ENCODE results near the gene PLA2G4A. TPM values are rescaled to one million over a fixed set of nuclear protein-coding genes. Genes with fewer than 3 reads are reported as not detected.

PLA2G4A gene
- total RNA-seq, 1 donor from 2014 or later: 0.63 TPM

DNA sequence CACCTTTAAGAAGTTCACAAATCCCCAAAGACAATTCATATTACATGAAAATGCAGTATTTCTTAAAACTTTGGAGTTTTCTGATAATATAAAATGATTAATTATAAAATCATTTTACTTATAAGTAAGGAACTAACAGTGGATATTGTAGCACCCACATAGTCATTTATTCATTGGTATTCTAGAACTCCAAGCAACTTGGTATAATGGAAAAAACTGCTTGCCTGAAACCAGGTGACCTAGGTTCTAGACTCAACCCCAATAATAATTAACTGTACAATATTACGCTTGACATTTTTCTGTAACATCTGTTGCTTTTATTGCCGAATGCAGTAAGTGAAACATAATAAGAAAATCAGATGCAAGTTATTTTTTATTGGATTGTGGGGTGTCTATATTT is 2.4 kb downstream of the PLA2G4A start:
- ATAC-seq (no peak), DNase-seq (ENCODE audit: low spot score) (no peak)

DNA sequence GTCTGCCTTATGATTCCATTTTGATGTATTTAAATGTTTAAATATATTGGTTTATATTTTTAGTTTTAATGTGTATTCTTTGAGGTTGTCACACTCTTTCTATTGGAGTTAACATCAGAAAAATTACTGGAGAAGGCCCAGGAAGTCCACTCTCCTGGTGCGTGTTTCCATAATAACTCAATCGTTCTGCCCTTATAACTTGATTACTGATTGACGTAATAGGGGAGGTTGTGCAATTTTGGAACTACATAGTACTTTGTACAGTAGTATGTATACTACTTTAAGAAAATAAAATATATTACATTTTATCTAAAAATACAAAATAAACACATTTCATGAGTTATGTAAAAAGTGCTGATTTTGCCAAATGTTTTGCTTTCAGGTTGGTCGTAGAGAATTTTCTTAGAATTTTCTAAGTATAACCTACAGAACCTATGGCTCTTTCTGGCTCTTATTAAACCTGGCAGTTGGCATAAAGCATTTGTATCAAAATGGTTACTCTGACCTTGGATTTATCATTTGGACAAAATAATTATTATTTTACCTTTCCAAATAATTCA is 5.7 kb downstream of the PLA2G4A start:
- no peak for ATAC-seq
- DNase-seq (ENCODE audit: low spot score): no peak

DNA sequence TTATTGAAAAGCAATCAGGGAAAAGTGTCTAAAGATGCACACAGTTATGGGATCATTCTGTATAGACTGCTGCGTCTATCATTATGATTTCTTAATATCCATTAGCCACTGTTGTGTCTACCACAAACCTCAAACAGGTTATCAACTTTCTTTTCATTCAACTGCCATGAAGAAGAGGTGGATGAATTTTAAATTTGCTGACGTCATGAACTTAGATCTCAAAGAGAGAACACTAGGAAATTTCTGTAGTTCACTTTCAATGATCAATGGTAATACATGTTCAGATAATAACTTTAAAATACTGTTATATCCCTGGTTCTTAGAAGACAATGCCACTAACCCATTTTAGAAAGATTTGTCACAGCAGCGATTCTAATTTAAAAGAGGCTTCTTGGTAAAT is 6.7 kb downstream of the PLA2G4A start:
- ATAC-seq: no peak
- no peak for DNase-seq (ENCODE audit: low spot score)

DNA sequence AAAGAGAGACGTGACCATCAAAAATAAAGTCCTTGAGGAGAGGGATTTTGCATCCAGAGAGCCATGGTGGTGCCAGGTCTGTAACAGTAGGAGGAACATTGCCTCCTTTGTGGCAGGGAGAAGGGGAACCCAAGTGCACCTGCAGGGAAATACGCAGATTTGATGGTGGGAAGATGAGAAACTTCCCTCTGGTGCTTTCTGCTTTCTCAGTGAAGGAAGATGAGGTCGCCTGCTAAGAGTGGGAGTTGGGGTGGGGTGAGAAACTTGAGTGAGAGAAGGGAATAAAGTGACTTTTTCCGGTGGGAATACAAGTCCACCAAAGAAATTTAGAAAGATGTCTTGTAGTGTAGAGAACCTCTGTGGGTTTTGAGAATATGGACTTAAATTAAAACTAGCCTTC is 9.1 kb downstream of the PLA2G4A start:
- ATAC-seq: no peak
- DNase-seq (ENCODE audit: low spot score): no peak

DNA sequence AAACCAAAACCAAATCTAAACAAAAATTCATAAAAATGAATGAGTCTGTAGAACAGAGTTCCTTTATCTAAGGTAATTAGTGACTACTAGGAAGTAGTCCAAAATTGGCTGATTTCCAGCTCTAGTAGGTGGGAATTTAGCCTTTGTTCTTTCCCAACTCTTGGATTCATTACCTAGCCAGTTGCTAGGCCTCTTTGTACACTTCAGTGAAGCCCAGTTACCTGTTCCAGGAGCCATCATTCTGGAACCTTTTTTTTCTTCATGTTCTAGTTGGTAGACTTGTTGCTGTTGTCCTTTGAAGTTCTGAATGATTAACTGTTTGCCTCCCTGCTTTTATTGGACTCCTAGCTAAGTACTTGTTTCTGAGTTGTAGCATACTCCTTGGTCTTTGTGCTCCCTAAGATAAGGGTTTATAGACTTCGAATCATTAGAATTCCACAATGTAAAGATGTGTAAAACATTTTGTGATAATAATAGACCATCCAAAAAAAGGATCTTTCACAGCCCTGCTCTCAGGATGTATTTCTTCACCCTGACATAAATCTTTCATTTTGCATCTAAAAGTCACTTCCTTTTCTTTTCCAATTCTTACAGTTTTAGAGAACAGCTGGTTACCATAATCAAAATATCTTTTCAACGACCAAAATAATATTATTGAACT is 9.8 kb downstream of the PLA2G4A start:
- DNase-seq (ENCODE audit: low spot score): no peak
- no peak for ATAC-seq

DNA sequence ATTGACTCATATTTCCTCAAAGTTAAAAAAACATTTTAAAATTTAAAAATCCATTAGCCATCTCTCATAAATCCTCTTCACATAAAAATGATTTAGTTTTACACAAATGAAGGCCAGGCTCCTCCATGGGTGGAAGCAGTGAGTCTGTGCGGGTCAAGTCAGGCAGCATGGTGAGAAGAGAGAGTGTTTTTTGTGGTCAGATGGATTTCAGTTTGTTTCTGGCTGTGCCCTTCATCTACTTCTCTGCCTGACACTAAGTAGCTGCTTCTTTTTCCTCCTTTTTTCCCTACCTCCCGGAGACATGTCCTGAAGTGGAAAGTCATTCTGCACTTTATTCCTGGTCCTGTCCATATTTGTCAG is 10.3 kb downstream of the PLA2G4A start:
- DNase-seq (ENCODE audit: low spot score) (no peak), ATAC-seq (no peak)

DNA sequence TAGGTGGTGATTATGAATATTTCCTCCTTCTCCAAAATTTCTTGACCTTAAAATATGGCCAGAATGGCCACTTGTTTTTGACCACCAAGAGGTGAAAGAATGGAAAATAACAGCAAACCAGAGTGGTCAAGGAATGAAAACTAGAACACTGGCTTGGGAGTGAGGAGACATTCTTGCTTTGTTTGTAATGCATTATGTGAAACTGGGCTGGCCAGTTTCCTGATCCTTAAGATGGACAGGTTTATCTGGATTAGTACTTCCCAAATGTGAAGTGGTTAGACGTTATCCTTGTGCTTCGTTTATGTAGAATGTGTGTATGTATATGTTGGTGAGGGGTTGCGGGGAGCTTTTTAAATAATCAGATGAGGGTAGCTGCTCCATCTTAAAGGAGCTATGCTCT is 12.8 kb downstream of the PLA2G4A start:
- DNase-seq (ENCODE audit: low spot score): no peak
- no peak for ATAC-seq

DNA sequence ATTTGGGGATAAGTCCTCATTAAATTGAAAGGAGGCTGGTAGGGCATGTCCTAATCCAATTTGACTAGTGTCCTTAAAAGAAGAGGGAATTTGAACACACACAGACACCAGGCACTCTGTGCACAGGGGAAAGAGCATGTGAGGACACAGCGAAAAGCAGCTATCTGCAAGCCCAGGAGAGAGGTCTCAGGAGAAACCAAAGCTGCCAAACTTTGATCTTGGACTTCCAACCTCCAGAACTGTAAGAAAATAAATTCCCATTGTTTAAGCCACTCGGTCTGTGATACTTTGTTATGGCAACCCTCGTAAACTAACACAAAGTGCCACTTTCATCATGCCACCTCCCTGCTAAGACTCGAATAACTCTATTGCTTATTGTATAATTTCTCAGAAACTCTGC is 13.8 kb downstream of the PLA2G4A start:
- no peak for DNase-seq (ENCODE audit: low spot score)
- ATAC-seq: no peak

DNA sequence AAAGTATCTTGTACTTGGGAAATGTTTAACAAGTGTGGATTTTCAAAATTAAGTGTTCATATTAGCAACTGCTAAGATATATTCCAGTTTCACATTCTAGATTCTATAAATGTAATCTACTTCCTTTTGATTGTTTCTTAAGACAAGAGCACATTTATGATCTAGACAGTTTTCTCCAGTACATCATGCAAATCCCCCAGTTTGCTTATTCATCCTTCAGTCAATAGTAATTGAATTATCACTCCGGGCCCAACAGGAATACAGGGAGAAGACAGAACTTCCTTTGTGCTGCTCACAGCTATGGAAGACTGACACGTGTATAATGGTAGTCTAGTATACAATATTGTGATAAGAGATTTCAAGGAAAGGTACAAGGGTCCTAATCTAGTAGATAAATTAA is 14.5 kb downstream of the PLA2G4A start:
- ATAC-seq (no peak), DNase-seq (ENCODE audit: low spot score) (no peak)

DNA sequence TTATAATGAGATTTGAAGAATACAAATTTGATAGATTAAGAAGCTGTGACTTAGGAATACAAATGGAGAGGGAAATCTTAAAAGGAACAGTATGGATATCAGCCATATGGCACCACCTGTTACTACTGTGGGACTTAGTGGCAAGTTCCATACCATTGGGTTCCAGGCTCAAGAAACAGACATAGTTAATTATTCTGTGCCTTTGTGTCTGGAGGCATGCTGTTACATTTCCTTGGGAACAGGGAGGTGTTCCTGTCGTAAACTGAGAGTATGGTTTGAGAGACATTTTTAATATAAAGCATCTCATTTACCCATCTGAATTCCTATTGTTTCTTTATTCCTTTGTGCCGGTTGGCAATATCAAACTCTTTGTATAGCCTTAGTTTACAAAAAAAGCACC is 15.2 kb downstream of the PLA2G4A start:
- no peak for DNase-seq (ENCODE audit: low spot score)
- ATAC-seq: no peak

DNA sequence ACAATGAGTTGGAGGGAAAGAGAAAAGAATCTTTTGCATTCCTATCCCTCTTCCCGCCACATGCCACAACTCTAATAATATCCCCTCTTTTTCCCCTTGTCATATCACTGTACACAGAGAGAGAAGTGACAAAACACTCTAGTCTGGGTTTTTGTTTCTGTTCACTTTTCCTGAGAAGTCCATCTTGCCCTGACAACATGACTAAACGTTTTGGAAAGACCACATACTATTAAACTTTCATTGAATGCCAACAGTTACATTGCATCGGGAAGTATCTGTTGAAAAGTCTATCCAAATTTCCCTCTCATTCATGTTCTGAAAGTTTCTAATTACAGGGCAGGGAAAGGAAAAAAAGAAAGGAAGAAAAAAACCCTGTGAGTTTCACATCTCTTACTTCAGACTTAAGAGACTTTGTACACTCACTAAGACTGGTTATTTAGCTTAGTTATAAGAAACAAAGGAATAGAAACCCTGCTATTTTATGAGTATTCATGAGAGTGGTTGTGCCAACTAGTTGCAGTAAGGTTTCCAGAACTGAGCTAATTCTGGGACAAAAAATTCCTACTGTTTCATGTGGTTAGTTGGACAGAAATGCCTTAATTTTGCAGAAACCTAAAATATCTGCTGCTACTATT is 16.9 kb downstream of the PLA2G4A start:
- DNase-seq (ENCODE audit: low spot score) (no peak), ATAC-seq (no peak)

DNA sequence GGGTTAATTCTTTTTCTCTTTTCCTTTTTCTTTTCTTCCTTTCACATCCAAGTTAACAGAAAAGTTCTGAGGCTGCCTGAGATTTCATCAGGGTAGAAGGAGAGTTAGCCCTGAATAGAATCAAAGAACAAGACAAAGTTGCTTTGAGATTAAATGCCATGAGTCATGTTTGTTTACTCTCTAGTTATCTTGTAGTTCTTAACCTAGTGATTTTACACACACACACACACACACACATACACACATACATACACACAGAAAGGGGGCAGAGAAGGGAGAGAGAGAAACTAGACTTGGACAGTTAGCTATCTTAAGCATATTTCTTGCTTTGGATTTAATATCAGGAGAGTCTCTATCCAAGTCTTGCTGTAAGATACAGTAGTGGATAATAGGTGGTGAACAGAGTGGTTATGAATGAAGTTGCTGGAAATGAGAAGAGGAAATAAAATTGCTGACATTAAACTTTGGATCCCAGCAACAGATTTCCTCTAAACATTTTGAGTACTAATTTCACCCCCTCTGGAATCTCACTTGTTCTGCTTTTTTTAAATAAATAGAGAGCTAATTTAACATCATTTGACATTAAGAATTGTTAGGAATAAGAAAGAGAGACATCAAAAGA is 19.9 kb downstream of the PLA2G4A start:
- ATAC-seq (no peak), DNase-seq (ENCODE audit: low spot score) (no peak)

DNA sequence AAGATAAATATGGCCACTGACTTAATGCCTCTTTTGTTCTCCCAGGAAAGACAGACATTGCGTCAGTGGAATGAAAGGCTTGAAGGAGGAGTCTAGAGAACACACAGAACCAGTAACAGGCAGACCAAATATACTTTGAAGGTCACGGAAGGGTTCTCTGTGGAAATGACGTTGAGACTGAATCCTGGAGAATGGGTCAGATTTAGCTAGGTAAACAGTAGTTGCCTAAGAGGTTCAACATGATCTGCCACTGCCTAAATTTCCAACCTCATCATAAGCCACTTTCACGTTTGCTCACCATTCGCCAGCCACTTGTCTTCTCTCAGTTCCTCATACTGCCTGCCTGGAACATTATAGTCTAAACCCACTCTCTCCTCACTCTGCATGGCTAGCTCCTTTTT is 20.5 kb downstream of the PLA2G4A start:
- ATAC-seq: peak; percentile 22

DNA sequence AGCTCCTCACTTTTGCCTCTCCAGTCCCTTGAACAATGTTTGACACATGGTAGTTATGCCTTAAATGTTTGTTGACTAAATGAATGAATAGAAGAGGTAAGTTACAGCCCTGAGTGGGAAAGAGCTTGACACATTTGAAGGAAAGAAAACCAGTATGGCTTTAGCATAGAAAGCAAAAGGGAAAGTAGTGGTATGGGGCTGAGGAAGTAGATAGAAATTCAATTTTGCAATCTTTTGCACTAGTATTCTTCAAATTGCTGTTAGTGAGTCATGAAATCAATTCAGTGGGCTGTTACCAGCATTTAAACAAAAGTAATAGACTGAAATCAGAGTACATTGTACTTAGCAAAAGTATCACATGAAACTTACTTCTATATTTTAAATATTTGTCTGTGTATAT is 21.1 kb downstream of the PLA2G4A start:
- no peak for ATAC-seq
- DNase-seq (ENCODE audit: low spot score): no peak

More for the DNA sequence above, 20.5 kb downstream of the PLA2G4A start:
- no peak for DNase-seq (ENCODE audit: low spot score)

DNA sequence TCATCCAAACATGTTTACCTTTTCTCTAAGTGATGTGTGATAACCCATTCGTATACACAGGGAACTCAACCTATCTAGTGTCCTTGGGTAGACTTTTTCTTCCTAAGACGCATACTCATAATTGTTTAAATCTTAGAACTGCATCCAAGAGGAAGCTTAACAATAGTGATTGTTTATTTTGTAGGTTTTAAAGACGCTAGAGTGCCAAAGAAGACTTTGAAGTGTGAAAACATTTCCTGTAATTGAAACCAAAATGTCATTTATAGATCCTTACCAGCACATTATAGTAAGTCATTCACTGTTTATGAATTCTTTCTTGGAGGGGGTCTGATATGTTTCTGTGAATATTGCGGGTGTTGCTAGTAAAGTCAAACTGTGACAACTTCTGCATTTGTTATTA is 25.4 kb downstream of the PLA2G4A start:
- ATAC-seq (no peak), DNase-seq (ENCODE audit: low spot score) (no peak)

DNA sequence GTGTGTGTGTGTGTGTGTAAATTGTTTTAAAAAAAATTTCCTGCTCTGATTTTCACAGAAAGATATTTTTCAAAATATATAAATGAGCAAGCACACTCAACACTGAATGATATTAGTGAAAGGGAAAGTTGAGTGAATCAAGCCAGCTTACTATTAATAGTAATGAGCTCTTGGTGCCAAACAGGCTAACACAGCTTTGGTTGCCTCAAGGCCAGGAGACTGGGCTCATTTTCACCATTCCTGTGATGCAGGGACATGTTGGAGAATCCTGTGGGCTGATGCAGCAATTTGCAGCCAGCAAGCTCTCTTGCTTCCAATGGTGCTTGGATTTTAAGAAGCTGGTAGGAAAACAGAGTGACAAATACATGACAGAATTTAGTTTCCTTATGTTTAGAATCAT is 30.2 kb downstream of the PLA2G4A start:
- ATAC-seq: no peak
- DNase-seq (ENCODE audit: low spot score): no peak

DNA sequence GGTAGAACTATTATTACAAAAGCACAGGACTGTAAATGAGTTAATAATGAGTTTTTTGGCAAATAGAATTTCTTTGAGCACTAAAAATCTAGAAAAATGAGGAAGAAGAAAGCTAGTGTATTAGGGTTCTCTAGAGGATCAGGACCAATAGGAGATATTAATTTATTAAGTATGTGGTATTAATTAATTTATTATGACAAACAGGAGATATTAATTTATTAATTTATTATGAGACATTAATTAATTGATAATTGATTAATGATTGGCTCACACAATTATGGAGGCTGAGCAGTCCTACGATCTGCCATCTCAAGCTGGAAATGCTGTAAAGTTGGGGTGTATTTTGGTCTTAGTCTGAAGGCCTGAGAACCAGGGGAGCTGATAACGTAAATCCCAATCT is 31.2 kb downstream of the PLA2G4A start:
- DNase-seq (ENCODE audit: low spot score): no peak

DNA sequence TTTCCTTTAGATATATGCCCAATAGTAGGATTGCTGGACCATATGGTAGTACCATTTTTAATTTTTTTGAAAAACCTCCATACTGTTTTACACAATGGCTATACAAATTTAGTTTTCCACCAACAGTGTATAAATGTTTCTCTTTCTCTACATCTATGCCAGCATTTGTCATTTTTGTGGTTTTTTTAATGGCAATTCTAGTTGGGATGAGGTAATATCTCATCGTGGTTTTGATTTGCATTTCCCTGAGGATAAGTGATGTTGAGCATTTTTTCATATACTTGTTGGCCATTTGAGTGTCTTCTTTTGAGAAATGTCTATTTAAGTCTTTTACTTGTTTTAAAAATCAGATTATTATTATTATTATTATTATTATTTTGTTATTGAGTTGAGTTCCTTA is 35.5 kb downstream of the PLA2G4A start:
- ATAC-seq (no peak), DNase-seq (ENCODE audit: low spot score) (no peak)

More for the DNA sequence above, 31.2 kb downstream of the PLA2G4A start:
- no peak for ATAC-seq

DNA sequence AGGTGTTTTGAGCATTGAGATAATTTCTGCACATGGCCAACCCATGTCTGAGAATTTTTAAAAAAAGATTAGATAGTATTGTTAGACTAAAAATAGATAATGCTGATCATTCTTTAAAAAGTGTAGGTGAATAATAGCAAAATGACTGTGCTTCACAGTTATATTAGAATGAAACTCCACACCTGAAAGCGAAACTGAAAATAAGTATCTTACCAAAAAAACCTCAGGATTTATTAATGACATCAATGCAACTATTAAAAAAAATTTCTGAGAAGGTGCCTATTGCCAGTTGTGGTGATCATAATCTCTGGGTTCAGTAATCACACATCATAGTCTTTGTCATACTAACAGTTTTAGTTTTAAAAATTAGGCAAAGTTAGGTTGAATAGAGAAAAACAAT is 36.5 kb downstream of the PLA2G4A start:
- no peak for ATAC-seq
- no peak for DNase-seq (ENCODE audit: low spot score)

DNA sequence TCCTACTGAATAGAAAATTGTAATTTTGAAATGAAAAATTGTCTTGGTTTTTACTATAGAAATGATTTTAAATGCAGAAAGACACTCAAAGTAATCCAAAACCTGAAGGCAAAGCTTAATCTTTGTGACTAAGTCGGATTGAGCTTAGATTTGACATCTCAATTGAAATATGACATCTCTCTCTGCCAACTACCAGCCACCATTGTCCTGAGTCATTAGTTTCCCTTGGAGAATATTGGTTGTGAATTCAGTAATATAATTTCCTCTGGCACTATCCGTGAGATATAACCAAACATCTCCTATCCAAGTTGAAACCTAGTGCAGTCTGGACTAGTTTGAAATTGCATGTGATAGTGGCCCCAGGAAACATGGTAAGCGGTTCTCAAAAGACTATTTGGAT is 37.1 kb downstream of the PLA2G4A start:
- DNase-seq (ENCODE audit: low spot score) (no peak), ATAC-seq (no peak)

DNA sequence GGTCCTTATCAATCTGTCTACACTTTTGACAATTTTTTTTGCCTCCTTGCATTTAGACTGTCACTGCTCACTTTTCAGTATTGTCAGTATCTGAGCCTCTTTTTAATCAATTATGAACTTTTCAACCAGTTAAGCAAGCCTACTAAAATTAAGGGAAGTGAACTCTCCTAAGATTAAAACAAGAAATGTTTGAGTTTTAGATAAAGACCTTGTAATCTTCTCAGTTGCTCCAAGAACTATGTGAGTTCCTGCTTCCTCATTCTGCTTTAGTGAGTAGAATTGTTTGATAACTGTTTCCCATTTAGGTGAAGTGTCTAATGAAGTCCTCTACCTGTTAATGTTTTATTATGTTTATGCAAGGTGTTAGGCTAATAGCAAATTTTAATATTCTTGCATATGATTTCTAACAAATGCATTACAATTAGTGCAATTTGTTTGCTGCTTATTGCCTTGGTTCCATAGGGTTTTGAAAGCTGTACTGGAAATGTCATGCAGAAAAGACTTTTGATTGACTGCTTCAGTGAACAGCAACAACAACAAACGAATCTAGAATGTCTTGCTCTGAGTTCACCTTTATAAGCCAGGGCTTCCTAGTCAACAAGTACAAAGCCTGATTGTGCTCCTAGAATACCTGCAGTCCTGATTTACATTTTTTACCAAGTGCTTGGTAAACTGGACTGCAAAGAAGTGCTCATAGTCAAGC is 40.9 kb downstream of the PLA2G4A start:
- no peak for DNase-seq (ENCODE audit: low spot score)
- ATAC-seq: no peak

DNA sequence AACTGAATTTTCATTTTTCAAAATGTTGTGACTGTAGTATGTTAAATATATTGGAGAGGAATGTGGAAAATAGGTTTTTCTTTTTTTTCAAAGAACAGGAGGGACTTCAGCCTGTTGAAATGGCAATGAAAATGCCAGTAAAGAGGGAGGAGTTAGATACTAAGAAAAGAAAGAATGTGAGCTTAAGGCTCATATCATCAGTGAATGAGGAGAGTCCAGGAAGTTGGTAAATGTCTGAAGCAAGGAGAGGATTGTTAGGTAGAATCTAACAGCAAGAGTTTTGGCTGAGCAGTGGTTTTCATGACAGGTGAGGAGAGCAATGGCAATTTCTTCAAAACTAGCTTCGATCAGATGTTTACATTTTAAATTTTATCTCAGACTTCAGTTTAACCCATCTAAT is 43.0 kb downstream of the PLA2G4A start:
- no peak for DNase-seq (ENCODE audit: low spot score)
- no peak for ATAC-seq
